GM12801 (cell line): ENCODE results near the gene KCND3.

ENCODE experiments used
- CTCF ChIP-seq: IDR thresholded peaks from one replicate; pipeline ENCODE4 v1.5.1; 2011; ENCODE audit warnings: control low read depth; ENCODE audit not compliant: insufficient read length; ENCODE audit errors: extremely low read depth

The KCND3 gene

GRCh38 chr1:111943066-111943465, 46.4 kb downstream of the KCND3 start:
- no peak for TF ChIP-seq CTCF

GRCh38 chr1:111938536-111938935, 50.9 kb downstream of the KCND3 start:
- no peak for TF ChIP-seq CTCF

GRCh38 chr1:111938123-111938522, 51.3 kb downstream of the KCND3 start:
- TF ChIP-seq CTCF = no peak

GRCh38 chr1:111937147-111937725, 52.2 kb downstream of the KCND3 start:
- TF ChIP-seq CTCF = no peak

- TF ChIP-seq CTCF = no peak
Measured at GRCh38 chr1:111934106-111934852, 55.2 kb downstream of the KCND3 start.

GRCh38 chr1:111930356-111930755, 59.1 kb downstream of the KCND3 start:
- TF ChIP-seq CTCF = no peak

- TF ChIP-seq CTCF = no peak
Measured at GRCh38 chr1:111928531-111928930, 60.9 kb downstream of the KCND3 start.
